Neural progenitor cell (in vitro differentiated cells): ENCODE results near the gene EMILIN2.

ENCODE experiments used
- EZH2 ChIP-seq: fragments of 200-600 bp; sonication (generic); IDR thresholded peaks from 2 replicates; pipeline ENCODE4 v1.6.1; 2017; ENCODE audit warnings: antibody characterized with exemption, mild to moderate bottlenecking, moderate library complexity
- EZH2phosphoT487 ChIP-seq: fragments of 200-600 bp; sonication (generic); IDR thresholded peaks from 2 replicates; pipeline ENCODE4 v1.6.1; 2017; ENCODE audit warnings: antibody characterized with exemption
- TF ChIP-seq, protein P1 (sequence below): fragments of 200-600 bp; sonication (generic); IDR thresholded peaks from 2 replicates; pipeline ENCODE4 v1.5.1; 2017; ENCODE audit warnings: antibody characterized with exemption, mild to moderate bottlenecking

DNA sequence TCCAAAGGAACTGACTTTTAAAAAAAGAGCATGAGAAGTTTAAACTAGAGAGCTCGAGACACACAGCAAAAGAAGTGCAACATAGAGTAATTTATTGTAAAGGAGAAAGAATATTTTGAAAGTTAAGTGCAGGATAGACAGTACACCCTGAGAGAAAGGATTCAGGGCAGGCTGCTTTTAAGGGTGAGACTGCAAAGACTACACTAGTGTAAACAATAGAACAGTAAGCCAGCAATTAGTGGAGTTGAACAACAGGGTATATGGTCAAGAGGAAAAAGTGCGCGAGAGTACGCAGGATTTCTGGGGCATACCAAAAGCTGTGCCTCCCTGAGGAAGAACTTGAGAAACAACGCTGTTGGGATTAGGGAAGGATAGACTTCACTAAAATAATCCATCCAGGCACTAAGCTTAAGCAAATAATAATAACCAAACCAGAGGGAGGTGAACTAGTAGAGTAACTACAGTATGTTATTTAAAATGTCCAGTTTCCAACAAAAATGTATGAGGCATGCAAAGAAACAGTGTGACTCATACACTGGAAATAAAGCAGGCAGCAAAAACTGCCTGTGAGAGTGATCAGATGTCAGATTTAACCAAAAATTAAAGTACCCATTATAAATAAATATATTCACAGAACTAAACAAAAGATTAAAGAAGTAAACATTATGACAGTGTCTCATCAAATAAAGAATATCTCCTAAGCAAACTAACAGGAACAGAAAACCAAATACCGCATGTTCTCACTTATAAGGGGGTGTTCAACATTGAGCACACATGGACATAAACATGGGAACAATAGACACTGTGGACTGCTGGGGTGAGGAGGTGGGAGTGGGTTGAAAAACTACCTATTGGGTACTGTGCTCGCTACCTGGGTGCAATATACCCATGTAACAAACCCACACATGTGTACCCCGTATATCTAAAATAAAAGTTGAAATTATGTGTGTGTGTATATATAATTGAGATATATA is 40.5 kb upstream of the EMILIN2 start:
- TF ChIP-seq, protein P1, sequence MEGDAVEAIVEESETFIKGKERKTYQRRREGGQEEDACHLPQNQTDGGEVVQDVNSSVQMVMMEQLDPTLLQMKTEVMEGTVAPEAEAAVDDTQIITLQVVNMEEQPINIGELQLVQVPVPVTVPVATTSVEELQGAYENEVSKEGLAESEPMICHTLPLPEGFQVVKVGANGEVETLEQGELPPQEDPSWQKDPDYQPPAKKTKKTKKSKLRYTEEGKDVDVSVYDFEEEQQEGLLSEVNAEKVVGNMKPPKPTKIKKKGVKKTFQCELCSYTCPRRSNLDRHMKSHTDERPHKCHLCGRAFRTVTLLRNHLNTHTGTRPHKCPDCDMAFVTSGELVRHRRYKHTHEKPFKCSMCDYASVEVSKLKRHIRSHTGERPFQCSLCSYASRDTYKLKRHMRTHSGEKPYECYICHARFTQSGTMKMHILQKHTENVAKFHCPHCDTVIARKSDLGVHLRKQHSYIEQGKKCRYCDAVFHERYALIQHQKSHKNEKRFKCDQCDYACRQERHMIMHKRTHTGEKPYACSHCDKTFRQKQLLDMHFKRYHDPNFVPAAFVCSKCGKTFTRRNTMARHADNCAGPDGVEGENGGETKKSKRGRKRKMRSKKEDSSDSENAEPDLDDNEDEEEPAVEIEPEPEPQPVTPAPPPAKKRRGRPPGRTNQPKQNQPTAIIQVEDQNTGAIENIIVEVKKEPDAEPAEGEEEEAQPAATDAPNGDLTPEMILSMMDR: no peak
- no peak for TF ChIP-seq EZH2phosphoT487
- TF ChIP-seq EZH2: no peak
